ENCODE measurements around the gene PGR. TPM values are rescaled to one million over a fixed set of nuclear protein-coding genes. Genes with fewer than 3 reads are reported as not detected.
A peak's percentile ranks its signal among the peaks of the same experiment; 100 is the strongest.

PGR gene
- total RNA-seq, 1 donor = 0.63 TPM

DNA sequence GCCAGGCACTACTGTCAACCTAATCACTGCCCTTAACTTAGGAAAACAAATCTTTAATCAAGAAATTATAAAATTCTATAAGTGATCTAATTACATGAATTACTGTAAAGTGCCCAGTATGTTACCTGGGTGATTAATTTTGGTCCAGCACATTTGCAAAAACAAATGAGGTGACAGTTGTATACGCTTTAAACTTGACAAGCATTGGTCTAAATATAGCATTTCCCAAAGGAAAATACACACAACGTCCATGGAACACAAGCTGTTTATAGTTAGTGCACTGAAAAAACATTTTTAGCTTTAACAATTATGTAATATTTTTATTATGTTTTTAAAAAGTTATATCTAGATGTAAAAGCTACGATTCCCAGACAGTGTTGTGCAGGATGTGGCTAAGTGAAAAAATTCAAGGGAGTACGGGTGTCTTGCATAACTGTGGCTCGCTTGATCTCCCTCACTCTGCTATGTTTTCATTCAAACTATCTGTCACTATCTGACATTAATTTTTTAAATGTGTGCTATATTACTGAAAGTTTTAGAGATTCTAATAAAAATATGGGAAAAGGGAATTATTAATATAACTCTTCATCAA lies 38.8 kb downstream of the PGR start:
- DNase-seq (ENCODE audit: low read depth) = no peak
- no peak for TF ChIP-seq CTCF (IDR thresholded peaks at IDR 0.05; ENCODE audit: insufficient read depth, low read length)
- no peak overlapping the region for H3K4me3 ChIP-seq (ENCODE audit: low read depth, low read length)

DNA sequence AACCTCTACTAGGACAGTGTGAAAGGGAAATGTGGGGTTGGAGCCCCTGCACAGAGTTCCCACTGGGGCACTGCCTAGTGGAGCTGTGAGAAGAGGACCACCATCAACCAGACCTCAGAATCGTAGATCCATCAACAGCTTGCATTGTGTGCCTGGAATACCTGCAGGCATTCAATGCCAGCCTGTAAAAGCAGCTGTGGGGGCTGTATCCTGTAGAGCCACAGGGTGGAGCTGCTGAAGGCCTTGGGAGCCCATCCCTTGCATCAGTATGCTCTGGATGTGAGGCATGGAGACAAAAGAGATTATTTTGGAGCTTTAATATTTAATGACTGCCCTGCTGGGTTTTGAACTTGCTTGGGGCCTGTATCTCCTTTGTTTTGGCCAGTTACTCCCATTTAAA lies 46.3 kb downstream of the PGR start:
- no peak for TF ChIP-seq CTCF (IDR thresholded peaks at IDR 0.05; ENCODE audit: insufficient read depth, low read length)
- no peak overlapping the region for H3K4me3 ChIP-seq (ENCODE audit: low read depth, low read length)
- no peak for DNase-seq (ENCODE audit: low read depth)

DNA sequence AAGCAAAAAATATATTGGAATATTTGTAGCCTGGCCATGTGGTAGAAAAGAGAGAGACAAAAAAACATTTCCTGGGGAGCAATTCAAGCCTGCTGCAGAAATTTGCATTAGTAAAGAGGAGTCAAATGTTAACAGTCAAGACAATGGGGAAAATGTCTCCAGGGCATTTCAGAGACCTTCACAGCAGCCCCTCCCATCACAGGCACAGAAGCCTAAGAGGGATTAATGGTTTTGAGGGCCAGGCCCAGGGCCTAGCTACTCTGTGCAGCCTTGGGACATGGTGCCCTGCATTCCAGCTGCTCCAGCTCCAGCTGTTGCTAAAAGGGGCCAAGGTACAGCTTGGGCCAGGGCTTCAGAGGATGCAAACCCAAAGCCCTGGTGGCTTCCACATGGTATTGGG lies 46.8 kb downstream of the PGR start:
- TF ChIP-seq CTCF (IDR thresholded peaks at IDR 0.05; ENCODE audit: insufficient read depth, low read length) = no peak
- no peak for DNase-seq (ENCODE audit: low read depth)
- H3K4me3 ChIP-seq (ENCODE audit: low read depth, low read length) = no peak overlapping the region

GRCh38 chr11:101063706-101064105 lies 65.9 kb downstream of the PGR start:
- no peak for TF ChIP-seq CTCF (IDR thresholded peaks at IDR 0.05; ENCODE audit: insufficient read depth, low read length)
- DNase-seq (ENCODE audit: low read depth) = no peak
- no peak overlapping the region for H3K4me3 ChIP-seq (ENCODE audit: low read depth, low read length)

- no peak overlapping the region for H3K4me3 ChIP-seq (ENCODE audit: low read depth, low read length)
- no peak for TF ChIP-seq CTCF (IDR thresholded peaks at IDR 0.05; ENCODE audit: insufficient read depth, low read length)
- DNase-seq (ENCODE audit: low read depth) = peak; percentile 47
These were observed 68.0 kb downstream of the PGR start for GRCh38 chr11:101061606-101062005.

DNA sequence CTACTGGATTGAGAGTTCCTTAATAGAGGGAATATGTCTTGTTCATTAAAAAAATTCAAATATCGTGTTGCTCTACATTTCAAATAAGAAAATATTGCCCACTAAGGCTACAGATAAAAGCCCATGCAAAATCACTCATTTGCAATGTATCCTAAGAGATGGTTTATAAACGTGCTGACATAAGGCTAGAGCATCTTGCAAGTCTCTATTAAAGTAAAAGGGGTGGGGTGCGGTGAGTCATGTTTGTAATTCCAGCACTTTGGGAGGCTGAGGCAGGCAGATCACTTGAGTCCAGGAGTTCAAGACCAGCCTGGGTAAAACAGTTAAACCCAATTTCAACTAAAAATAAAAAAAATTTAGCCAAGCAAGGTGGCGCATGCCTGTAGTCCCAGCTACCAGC lies 70.3 kb downstream of the PGR start:
- H3K4me3 ChIP-seq (ENCODE audit: low read depth, low read length) = no peak overlapping the region
- DNase-seq (ENCODE audit: low read depth) = no peak

More for the DNA sequence above, 70.3 kb downstream of the PGR start:
- TF ChIP-seq CTCF (IDR thresholded peaks at IDR 0.05; ENCODE audit: insufficient read depth, low read length) = no peak
